WI38 (cell line): ENCODE results near the gene GVQW3.
A peak's percentile ranks its signal among the peaks of the same experiment; 100 is the strongest.

Experiments
- H3K4me3 ChIP-seq: 2 replicates; pipeline ENCODE4 v1.5.1; 2011; ENCODE audit warnings: low read depth, mild to moderate bottlenecking, control low read depth, low read length
- CTCF ChIP-seq: IDR thresholded peaks from 2 replicates; pipeline ENCODE4 v1.5.1; 2012; ENCODE audit warnings: low read depth, mild to moderate bottlenecking, control low read depth, low read length

Gene GVQW3

GRCh38 chr11:76368490-76368889 is 12.6 kb upstream of the GVQW3 start:
- TF ChIP-seq CTCF = no peak
- H3K4me3 ChIP-seq = no peak overlapping the region

- no peak overlapping the region for H3K4me3 ChIP-seq
- TF ChIP-seq CTCF = no peak
Observed at GRCh38 chr11:76369406-76369805, 11.7 kb upstream of the GVQW3 start.

- no peak overlapping the region for H3K4me3 ChIP-seq
- TF ChIP-seq CTCF = no peak
Observed at GRCh38 chr11:76371170-76371569, 10.0 kb upstream of the GVQW3 start.

GRCh38 chr11:76376746-76377558 is 4.2 kb upstream of the GVQW3 start:
- H3K4me3 ChIP-seq = no peak overlapping the region

GRCh38 chr11:76379807-76380158 is 1.3 kb upstream of the GVQW3 start:
- H3K4me3 ChIP-seq = peak overlapping the region; percentile 82
- TF ChIP-seq CTCF = no peak

More at GRCh38 chr11:76376746-76377558, 4.2 kb upstream of the GVQW3 start:
- TF ChIP-seq CTCF = no peak

- H3K4me3 ChIP-seq = peak overlapping the region; percentile 82
- TF ChIP-seq CTCF = no peak
Observed at GRCh38 chr11:76380159-76380976, 755 bp upstream of the GVQW3 start.

- no peak for TF ChIP-seq CTCF
- no peak overlapping the region for H3K4me3 ChIP-seq
Observed at GRCh38 chr11:76382209-76382608, 1.1 kb downstream of the GVQW3 start.
